Vagina (tissue), 2 donors: ENCODE data around the gene TMBIM6. TPM values are rescaled to one million over a fixed set of nuclear protein-coding genes. Genes with fewer than 3 reads are reported as not detected.

Experiments used
- DNase-seq, 2 donors: peaks; one replicate each; pipeline ENCODE4 v3.0.0-alpha.2; 2017; ENCODE audit errors: extremely low spot score in 2 of 2
- H3K27ac ChIP-seq: fragments of 200-600 bp; sonication (generic); one replicate; pipeline ENCODE4 v1.5.1; 2019
- H3K27me3 ChIP-seq: fragments of 200-600 bp; sonication (generic); one replicate; pipeline ENCODE4 v1.5.1; 2019
- H3K36me3 ChIP-seq, 2 donors: fragments of 200-600 bp; sonication (generic); one replicate each; pipeline ENCODE4 v1.5.1; 2017 to 2019
- H3K4me1 ChIP-seq: fragments of 200-600 bp; sonication (generic); one replicate; pipeline ENCODE4 v1.5.1; 2019
- H3K4me3 ChIP-seq, 2 donors: fragments of 200-600 bp; sonication (generic); 1 replicate in 1 of 2; 2 replicates in 1 of 2; pipeline ENCODE4 v1.5.1; 2016 to 2019
- H3K9me3 ChIP-seq: fragments of 200-600 bp; sonication (generic); one replicate; pipeline ENCODE4 v1.5.1; 2019
- POLR2A ChIP-seq, 2 donors: fragments of 450-650 bp; IDR thresholded peaks; one replicate each; pipeline ENCODE4 v1.6.1; 2017; ENCODE audit warnings: antibody characterized with exemption in 2 of 2, mild to moderate bottlenecking in 2 of 2, moderate library complexity in 2 of 2
- POLR2AphosphoS5 ChIP-seq, 2 donors: sonication (generic); formaldehyde crosslinking; IDR thresholded peaks; one replicate each; pipeline ENCODE4 v1.9.0; 2017; ENCODE audit warnings: antibody characterized with exemption in 2 of 2, mild to moderate bottlenecking in 2 of 2, low read depth in 1 of 2; ENCODE audit not compliant: insufficient read depth in 1 of 2
- intact Hi-C: fragments of 100-400 bp; cut with DNase I; formaldehyde crosslinking; loops from one replicate; pipeline ENCODE4 v1.15.1; 2023
- total RNA-seq: library from RNA; depleted of rRNA; stranded (reverse); fragments of >200 nt; gene quantifications from one replicate; pipeline ENCODE4 v1.2.3, GENCODE V29; 2016
- TF ChIP-seq, protein P1 (sequence below), 3 experiments: fragments of 450-650 bp in 2 of 3; fragments of 200-600 bp in 1 of 3; sonication (generic) in 1 of 3; IDR thresholded peaks; one replicate each; pipeline ENCODE4 v1.5.1; 2017 to 2019; ENCODE audit warnings: antibody characterized with exemption in 3 of 3, mild to moderate bottlenecking in 2 of 3, moderate library complexity in 2 of 3

The TMBIM6 gene
- total RNA-seq, 1 donor from 2014 or later: 240 TPM

DNA sequence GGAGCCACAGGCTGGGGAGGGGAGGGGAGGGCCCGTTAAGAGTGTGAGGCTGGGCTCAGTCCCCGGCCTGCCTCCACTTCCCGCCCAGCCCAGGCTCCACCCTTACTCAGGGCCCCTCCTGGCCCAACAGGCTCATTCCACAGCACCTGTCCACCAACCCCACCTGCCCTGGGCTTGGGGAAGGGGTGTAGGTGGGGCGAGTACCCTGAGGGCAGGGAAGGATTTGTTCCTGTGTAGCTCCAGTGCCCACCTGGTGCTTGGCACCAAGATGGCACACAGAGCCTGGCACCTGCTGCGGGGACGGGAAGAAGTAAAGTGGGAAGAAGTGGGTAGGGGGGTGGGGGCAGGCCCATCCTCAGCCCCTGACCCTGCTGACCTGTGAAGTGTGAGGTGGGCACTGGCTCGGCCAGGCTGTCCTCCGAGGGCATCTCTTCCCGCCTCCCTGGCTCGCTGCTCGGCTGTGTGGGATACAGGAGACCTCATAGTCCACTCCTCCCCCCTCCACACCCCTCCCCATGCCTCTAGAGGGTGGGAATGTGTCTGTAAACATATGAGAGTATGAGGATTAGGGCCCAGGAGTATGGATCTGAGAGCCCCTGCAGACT is 51.7 kb downstream of the TMBIM6 start:
- H3K36me3 ChIP-seq: peaks cover 3 to 24% of the 10 kb centered on the region in 2 donors
- TF ChIP-seq POLR2A (IDR thresholded peaks at IDR 0.05) (no peak), POLR2AphosphoS5 (IDR thresholded peaks at IDR 0.05; ENCODE audit: insufficient read depth in 1 of 2, low read depth in 1 of 2) (no peak)
- TF ChIP-seq, protein P1, sequence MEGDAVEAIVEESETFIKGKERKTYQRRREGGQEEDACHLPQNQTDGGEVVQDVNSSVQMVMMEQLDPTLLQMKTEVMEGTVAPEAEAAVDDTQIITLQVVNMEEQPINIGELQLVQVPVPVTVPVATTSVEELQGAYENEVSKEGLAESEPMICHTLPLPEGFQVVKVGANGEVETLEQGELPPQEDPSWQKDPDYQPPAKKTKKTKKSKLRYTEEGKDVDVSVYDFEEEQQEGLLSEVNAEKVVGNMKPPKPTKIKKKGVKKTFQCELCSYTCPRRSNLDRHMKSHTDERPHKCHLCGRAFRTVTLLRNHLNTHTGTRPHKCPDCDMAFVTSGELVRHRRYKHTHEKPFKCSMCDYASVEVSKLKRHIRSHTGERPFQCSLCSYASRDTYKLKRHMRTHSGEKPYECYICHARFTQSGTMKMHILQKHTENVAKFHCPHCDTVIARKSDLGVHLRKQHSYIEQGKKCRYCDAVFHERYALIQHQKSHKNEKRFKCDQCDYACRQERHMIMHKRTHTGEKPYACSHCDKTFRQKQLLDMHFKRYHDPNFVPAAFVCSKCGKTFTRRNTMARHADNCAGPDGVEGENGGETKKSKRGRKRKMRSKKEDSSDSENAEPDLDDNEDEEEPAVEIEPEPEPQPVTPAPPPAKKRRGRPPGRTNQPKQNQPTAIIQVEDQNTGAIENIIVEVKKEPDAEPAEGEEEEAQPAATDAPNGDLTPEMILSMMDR (IDR thresholded peaks at IDR 0.05): no peak
- H3K27me3 ChIP-seq: no peaks in the 10 kb centered on the region

DNA sequence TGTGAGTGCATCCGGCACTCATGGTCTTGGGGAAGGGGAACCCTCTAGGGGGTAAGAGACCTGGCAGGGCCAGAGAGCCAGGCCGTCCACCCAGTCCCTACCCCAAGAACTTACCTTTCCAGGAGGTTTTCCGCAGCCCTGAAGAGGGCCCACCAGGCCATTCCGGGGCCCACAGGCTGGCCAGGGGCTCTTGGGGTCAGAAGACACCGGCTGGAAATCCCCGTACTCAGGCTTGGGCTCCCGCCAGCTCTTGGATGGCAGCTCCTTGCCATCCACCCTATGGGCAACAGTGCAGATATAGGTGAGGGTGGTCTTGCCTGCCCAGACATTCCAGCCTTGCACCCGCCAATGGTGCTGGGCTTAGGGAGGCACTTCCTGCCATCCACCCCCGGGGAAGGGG is 52.3 kb downstream of the TMBIM6 start:
- Histone ChIP-seq H3K9me3 (no peaks in the 10 kb centered on the region), H3K27ac (no peak overlapping the region), H3K36me3 (peaks cover 4 to 24% of the 10 kb centered on the region in 2 donors), H3K4me3 (no peak overlapping the region), H3K4me1 (no peaks in the 10 kb centered on the region), H3K27me3 (no peaks in the 10 kb centered on the region)
- intact Hi-C loops: no loop called here
- no peak for DNase-seq
- TF ChIP-seq, protein P1 (IDR thresholded peaks at IDR 0.05): no peak
- no peak for TF ChIP-seq POLR2A (IDR thresholded peaks at IDR 0.05)

More for the DNA sequence above, 51.7 kb downstream of the TMBIM6 start:
- Histone ChIP-seq H3K4me1 (no peaks in the 10 kb centered on the region), H3K4me3 (no peak overlapping the region), H3K9me3 (no peaks in the 10 kb centered on the region), H3K27ac (no peak overlapping the region)
- intact Hi-C loops: no loop called here
- no peak for DNase-seq

DNA sequence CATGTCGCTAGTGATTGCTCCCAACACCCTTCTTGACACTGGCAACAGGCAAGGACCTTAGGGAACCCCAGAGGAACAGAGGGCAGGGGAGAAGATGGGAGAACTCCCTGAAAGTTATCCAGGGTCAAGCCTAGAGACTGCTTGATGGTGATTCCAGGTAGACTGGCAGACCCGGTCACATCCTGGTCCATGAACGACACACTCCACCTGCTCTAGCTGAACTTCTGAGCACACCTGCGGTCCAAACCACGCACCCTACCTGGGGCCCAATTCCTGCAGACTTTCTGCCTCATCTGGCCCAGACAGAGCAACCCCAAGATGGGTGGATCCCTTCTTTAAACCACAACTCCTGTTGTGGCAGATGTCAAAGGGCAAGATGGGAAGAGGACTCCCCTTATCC is 52.7 kb downstream of the TMBIM6 start:
- DNase-seq: no peak
- TF ChIP-seq POLR2AphosphoS5 (IDR thresholded peaks at IDR 0.05; ENCODE audit: insufficient read depth in 1 of 2, low read depth in 1 of 2): no peak
- Histone ChIP-seq H3K4me1 (no peaks in the 10 kb centered on the region), H3K4me3 (no peak overlapping the region), H3K9me3 (no peaks in the 10 kb centered on the region), H3K27ac (no peak overlapping the region), H3K27me3 (no peaks in the 10 kb centered on the region), H3K36me3 (peaks cover 4 to 24% of the 10 kb centered on the region in 2 donors)
- intact Hi-C loops: no loop called here

GRCh38 chr12:49794811-49795653 is 53.7 kb downstream of the TMBIM6 start:
- intact Hi-C loops: no loop called here
- Histone ChIP-seq H3K4me3 (no peak overlapping the region), H3K4me1 (no peaks in the 10 kb centered on the region), H3K9me3 (no peaks in the 10 kb centered on the region), H3K27ac (no peak overlapping the region), H3K36me3 (peaks cover 4 to 24% of the 10 kb centered on the region in 2 donors), H3K27me3 (no peaks in the 10 kb centered on the region)
- no peak for TF ChIP-seq POLR2A (IDR thresholded peaks at IDR 0.05)
- TF ChIP-seq POLR2AphosphoS5 (IDR thresholded peaks at IDR 0.05; ENCODE audit: insufficient read depth in 1 of 2, low read depth in 1 of 2): peak in 1 of 2 donors; percentile 33
- DNase-seq: no peak

- TF ChIP-seq POLR2A (IDR thresholded peaks at IDR 0.05) (no peak), POLR2AphosphoS5 (IDR thresholded peaks at IDR 0.05; ENCODE audit: insufficient read depth in 1 of 2, low read depth in 1 of 2) (no peak)
- TF ChIP-seq, protein P1 (IDR thresholded peaks at IDR 0.05): no peak
- no peak for DNase-seq
- H3K27ac ChIP-seq: no peak overlapping the region
- no peak overlapping the region for H3K4me3 ChIP-seq
- no peaks in the 10 kb centered on the region for H3K9me3 ChIP-seq
- intact Hi-C loops: no loop called here
- H3K4me1 ChIP-seq: no peaks in the 10 kb centered on the region
- H3K27me3 ChIP-seq: no peaks in the 10 kb centered on the region
- H3K36me3 ChIP-seq: peaks cover 4 to 26% of the 10 kb centered on the region in 2 donors
Observed at GRCh38 chr12:49795654-49796105, 54.3 kb downstream of the TMBIM6 start.

DNA sequence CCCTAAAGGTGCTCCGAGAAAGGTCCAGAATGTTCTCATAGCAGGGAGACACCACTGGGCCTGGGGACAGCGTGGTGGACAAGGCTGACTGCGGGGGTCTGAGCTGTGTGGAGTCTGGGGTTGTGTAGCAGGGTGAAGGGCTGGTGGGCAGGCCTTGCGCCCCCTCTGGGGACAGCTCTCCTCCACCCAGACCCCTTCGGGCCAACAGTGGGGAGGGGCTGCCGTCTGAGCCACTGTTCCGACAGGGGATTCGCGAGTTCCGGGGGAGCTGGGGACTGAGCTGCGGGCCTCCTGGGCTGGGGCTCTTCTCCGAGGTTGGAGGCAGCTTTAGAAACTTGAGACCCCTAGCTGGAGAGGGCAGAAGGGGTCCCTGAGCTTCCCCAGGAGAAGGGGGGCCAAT is 54.8 kb downstream of the TMBIM6 start:
- Histone ChIP-seq H3K9me3 (no peaks in the 10 kb centered on the region), H3K27ac (no peak overlapping the region), H3K27me3 (no peaks in the 10 kb centered on the region), H3K4me3 (no peak overlapping the region), H3K36me3 (peaks cover 4 to 31% of the 10 kb centered on the region in 2 donors), H3K4me1 (no peaks in the 10 kb centered on the region)
- intact Hi-C loops: no loop called here
- no peak for DNase-seq
- TF ChIP-seq, protein P1 (IDR thresholded peaks at IDR 0.05): no peak
- TF ChIP-seq POLR2AphosphoS5 (IDR thresholded peaks at IDR 0.05; ENCODE audit: insufficient read depth in 1 of 2, low read depth in 1 of 2): no peak
- TF ChIP-seq POLR2A (IDR thresholded peaks at IDR 0.05): no peak
